ENCODE measurements around the gene OR2J3. TPM values are rescaled to one million over a fixed set of nuclear protein-coding genes. Genes with fewer than 3 reads are reported as not detected.
"Not testable (repeated sequence)": the region's sequence is repeated elsewhere in the genome, so short reads cannot be mapped to it uniquely, and the experiment has no call there.

OR2J3 gene
- polyA plus RNA-seq (2012; ENCODE audit: low read depth, missing spikeins): not detected

DNA sequence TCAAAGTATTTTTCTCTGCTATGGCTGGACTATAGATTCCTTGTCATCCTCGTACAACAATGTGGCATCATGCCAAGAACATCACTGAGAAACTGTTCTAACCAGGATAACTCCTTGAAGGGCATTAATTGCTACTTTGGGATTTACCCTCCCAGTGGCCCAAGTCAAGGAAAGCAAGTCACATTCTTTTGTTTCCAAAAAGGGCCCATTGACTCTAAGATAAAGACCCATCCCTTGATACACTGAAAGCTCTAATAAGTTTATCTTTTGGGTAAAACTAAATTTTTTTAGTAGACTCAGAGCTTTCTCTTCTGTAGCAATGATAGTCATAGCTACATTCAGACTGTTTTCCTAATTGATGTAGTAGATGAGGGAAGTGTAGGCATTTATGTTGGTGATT lies at the start of gene OR2J3:
Gene OR2J3, plus strand, starts transcription at position 301 of the 400 bp plus-strand sequence. CDS start 3,833 bp downstream, outside the sequence.
- no peak for FAIRE-seq
- no peak for DNase-seq (ENCODE audit: insufficient read length, low spot score)
- no peak for TF ChIP-seq TAF1 (IDR thresholded peaks at IDR 0.05; ENCODE audit: low read depth, low read length)

DNA sequence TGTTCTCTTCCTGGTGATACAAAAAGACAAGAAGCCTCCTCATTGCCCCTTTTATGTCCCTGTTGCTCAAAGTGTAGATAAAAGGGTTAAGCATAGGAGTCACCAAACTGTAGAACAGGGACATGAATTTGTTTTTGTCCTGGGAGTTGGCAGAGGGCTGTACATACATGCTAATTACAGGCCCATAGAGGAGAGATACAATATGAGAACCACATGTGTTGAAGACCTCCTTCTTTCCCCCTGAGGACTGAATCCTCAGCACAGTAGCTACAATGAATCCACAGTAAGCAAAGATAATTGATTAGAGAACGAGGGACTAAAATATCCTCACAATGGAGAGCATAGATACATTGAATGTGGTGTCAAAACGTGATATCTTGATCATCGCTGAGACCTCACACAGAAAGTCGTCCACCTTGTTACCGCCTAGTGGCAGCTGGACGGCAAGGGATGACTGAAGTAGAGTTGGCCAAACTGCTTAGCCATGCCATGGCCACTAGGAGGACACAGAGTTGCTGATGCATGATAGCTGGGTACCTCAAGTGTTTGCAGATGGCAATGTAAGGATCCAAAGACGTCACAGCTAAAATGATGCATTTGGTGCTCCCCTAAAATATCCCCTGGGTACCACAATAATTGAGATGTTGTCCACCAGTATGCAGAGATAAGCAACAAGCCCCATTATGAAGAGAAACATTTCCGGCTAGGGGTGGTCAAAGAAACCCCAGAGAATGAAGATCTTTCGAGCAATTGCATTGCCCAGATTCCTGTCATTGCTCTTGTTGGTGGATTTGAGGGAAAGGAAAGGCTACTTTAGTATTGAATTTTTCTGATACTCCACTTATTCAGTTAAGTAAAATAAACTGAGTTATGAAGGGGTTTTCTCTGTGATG lies 35.8 kb upstream of the OR2J3 start:
- FAIRE-seq: peak; percentile 78

DNA sequence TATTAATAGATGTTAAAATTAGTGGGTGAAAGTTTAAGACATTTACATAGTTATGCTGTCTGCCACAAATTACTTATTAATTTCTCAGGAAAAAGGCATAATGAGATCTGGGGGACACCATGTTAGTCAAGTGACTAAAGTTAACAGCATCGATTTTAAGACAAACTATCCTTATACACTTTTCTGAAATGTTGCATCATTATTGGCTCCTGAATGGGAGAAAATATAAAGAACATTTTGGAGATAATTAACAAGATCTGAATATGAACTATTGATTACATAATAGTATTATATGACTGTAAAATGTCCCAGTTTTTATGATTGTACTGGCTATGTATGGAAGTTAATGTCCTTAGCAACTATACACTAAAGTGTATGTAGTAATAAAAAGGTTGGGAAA lies 28.7 kb upstream of the OR2J3 start:
- DNase-seq (ENCODE audit: insufficient read length, low spot score): no peak
- no peak for FAIRE-seq
- TF ChIP-seq POLR2A (IDR thresholded peaks at IDR 0.05; ENCODE audit: low read depth, low read length) (no peak), POLR2AphosphoS5 (IDR thresholded peaks at IDR 0.05; ENCODE audit: low read depth, low read length) (no peak), POU2F2 (IDR thresholded peaks at IDR 0.05; ENCODE audit: low read depth, low read length) (no peak), PAX5 (IDR thresholded peaks at IDR 0.05; ENCODE audit: insufficient read depth, low read length, severe bottlenecking) (no peak), SPI1 (IDR thresholded peaks at IDR 0.05; ENCODE audit: low read depth, low read length) (no peak), TAF1 (IDR thresholded peaks at IDR 0.05; ENCODE audit: low read depth, low read length) (no peak)

More for the DNA sequence above, 35.8 kb upstream of the OR2J3 start:
- TF ChIP-seq POLR2A (IDR thresholded peaks at IDR 0.05; ENCODE audit: low read depth, low read length): no peak
- TF ChIP-seq POLR2AphosphoS5 (IDR thresholded peaks at IDR 0.05; ENCODE audit: low read depth, low read length): no peak
- no peak for TF ChIP-seq PAX5 (IDR thresholded peaks at IDR 0.05; ENCODE audit: insufficient read depth, low read length, severe bottlenecking)
- TF ChIP-seq POU2F2 (IDR thresholded peaks at IDR 0.05; ENCODE audit: low read depth, low read length): no peak
- no peak for TF ChIP-seq SPI1 (IDR thresholded peaks at IDR 0.05; ENCODE audit: low read depth, low read length)
- no peak for TF ChIP-seq TAF1 (IDR thresholded peaks at IDR 0.05; ENCODE audit: low read depth, low read length)
- DNase-seq (ENCODE audit: insufficient read length, low spot score): peak; percentile 2

DNA sequence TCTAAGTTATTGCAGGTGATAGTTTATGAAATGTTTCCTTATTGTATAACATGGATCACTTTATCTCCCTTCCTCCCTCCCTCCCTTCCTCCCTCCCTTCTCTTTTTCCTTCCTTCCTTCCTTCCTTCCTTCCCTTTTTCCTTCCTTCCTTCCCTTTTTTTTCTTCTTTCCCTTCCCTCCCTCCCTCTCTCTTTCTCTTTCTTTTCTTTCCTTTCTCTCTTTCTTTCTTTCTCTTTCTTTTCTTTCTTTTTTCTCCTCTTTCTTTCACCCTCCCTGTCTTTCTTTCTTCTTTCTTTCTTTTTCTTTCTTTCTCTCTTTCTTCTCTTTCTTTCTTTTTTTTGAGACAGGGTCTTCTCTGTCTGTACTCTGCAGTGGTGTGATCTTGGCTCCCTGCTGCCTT lies 26.5 kb upstream of the OR2J3 start:
- TF ChIP-seq POLR2AphosphoS5 (IDR thresholded peaks at IDR 0.05; ENCODE audit: low read depth, low read length) (no peak), PAX5 (IDR thresholded peaks at IDR 0.05; ENCODE audit: insufficient read depth, low read length, severe bottlenecking) (no peak), POLR2A (IDR thresholded peaks at IDR 0.05; ENCODE audit: low read depth, low read length) (no peak), POU2F2 (IDR thresholded peaks at IDR 0.05; ENCODE audit: low read depth, low read length) (no peak), SPI1 (IDR thresholded peaks at IDR 0.05; ENCODE audit: low read depth, low read length) (no peak), TAF1 (IDR thresholded peaks at IDR 0.05; ENCODE audit: low read depth, low read length) (no peak)
- no peak for DNase-seq (ENCODE audit: insufficient read length, low spot score)
- FAIRE-seq: no peak

DNA sequence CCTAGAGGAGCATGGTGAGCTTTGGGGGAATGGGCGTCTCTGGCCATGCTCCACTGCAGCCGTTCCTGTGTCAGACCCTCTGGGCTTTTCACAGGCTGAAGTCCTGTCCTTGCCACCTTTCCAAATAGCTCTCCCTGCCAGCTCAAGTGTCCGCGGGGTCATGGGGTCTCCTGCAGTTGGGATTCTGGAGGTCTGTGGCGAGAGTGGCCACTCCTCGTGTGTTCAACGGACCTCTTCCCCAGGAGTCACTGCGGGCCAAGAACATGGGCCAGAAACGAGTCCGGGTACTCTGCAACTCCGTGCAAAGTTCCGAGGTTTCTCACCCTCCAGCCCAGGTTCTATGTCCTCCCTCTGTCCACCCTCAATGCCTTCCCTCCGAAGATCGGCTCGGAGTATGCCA lies 25.4 kb upstream of the OR2J3 start:
- DNase-seq (ENCODE audit: insufficient read length, low spot score) (no peak), FAIRE-seq (no peak)
- no peak for TF ChIP-seq POU2F2 (IDR thresholded peaks at IDR 0.05; ENCODE audit: low read depth, low read length)
- TF ChIP-seq TAF1 (IDR thresholded peaks at IDR 0.05; ENCODE audit: low read depth, low read length): no peak
- TF ChIP-seq PAX5 (IDR thresholded peaks at IDR 0.05; ENCODE audit: insufficient read depth, low read length, severe bottlenecking): no peak
- TF ChIP-seq POLR2A (IDR thresholded peaks at IDR 0.05; ENCODE audit: low read depth, low read length): no peak
- TF ChIP-seq SPI1 (IDR thresholded peaks at IDR 0.05; ENCODE audit: low read depth, low read length): no peak
- TF ChIP-seq POLR2AphosphoS5 (IDR thresholded peaks at IDR 0.05; ENCODE audit: low read depth, low read length): no peak

DNA sequence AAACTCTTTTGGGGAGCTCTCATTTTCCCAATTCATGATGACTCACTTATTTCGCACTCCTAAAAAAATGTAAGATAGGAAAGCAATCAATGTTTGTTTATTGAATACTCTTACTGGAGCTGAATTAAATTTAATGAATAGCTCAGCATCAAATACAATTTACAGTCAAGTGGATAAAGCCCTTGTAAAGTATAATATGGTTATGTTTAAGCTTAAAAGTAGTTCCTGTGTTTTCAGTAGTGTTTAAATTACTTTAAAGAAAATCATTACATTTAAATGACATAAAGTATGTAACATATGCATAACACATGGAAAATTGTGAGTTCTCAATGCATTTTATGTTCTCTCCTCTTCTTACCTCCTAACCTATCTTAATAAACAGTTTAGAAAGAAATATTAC lies 20.6 kb upstream of the OR2J3 start, which contains the start of gene OR2B3:
Gene OR2B3, minus strand, starts transcription at position 101 of the 400 bp plus-strand sequence. Its CDS starts 65 bp downstream, at position 36.
- no peak for TF ChIP-seq POU2F2 (IDR thresholded peaks at IDR 0.05; ENCODE audit: low read depth, low read length)
- TF ChIP-seq SPI1 (IDR thresholded peaks at IDR 0.05; ENCODE audit: low read depth, low read length): no peak
- no peak for TF ChIP-seq PAX5 (IDR thresholded peaks at IDR 0.05; ENCODE audit: insufficient read depth, low read length, severe bottlenecking)
- TF ChIP-seq POLR2AphosphoS5 (IDR thresholded peaks at IDR 0.05; ENCODE audit: low read depth, low read length): no peak
- TF ChIP-seq POLR2A (IDR thresholded peaks at IDR 0.05; ENCODE audit: low read depth, low read length): no peak
- no peak for TF ChIP-seq TAF1 (IDR thresholded peaks at IDR 0.05; ENCODE audit: low read depth, low read length)
- FAIRE-seq (no peak), DNase-seq (ENCODE audit: insufficient read length, low spot score) (no peak)

DNA sequence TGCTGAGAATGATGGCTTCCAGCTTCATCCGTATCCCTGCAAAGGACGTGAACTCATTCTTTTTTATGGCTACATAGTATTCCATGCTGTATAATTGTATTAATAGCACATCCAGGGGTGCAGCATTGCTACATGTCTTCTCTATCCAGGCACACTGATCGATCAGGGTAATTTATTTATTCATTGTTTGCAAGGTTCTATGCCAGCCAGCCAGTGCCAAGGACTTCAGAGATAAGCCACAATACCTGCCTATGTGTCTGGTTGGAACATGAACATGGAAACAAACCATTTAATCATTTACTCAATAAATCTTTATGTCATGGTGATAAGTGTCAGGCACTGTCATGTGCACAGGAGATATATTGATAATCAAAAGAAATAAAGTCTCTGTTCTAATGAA lies 14.9 kb upstream of the OR2J3 start:
- FAIRE-seq: no peak
- DNase-seq (ENCODE audit: insufficient read length, low spot score): no peak
- TF ChIP-seq POU2F2 (IDR thresholded peaks at IDR 0.05; ENCODE audit: low read depth, low read length) (no peak), POLR2A (IDR thresholded peaks at IDR 0.05; ENCODE audit: low read depth, low read length) (no peak), POLR2AphosphoS5 (IDR thresholded peaks at IDR 0.05; ENCODE audit: low read depth, low read length) (no peak), SPI1 (IDR thresholded peaks at IDR 0.05; ENCODE audit: low read depth, low read length) (no peak), PAX5 (IDR thresholded peaks at IDR 0.05; ENCODE audit: insufficient read depth, low read length, severe bottlenecking) (no peak)

DNA sequence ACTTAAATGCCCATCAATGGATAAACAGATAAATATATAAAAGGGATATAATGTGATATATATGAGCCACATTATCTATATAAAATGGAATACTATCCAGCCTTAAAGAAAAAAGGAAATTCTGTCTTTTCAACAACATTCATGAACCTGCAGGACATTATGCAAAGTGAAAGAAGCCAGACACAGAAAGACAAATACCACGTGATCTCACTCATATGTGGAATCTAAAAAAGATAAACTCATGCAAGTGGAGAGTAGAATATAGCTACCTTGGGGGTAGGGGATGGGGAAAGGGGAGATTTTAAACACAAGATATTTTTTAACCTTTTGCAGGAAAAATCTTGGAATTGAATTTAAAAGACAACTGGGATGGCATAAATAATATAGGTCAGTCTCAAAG lies 10.1 kb upstream of the OR2J3 start:
- FAIRE-seq (no peak), DNase-seq (ENCODE audit: insufficient read length, low spot score) (no peak)
- no peak for TF ChIP-seq PAX5 (IDR thresholded peaks at IDR 0.05; ENCODE audit: insufficient read depth, low read length, severe bottlenecking)

DNA sequence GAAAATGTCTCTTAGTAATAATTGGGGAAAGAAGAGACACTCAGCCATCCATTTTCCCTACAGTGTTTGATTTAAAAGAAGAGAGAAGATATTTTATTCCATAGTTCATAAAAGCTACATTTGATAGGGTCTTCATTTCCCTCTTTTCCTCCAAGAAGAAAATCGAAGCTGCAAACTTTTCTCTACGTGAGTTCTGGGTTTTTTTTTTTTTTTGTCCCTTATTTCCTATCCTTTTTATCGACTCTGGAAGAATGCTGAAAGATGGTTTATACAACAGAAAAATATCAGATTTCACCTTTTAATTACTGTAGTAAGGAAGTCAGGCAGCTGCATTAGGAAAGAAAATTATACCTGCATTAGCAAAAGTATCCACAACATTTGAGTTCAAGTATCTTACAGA lies 8.7 kb upstream of the OR2J3 start, which contains the start of gene OR2J1:
Gene OR2J1, plus strand, starts transcription at position 301 of the 400 bp plus-strand sequence. CDS start 1,453 bp downstream, outside the sequence.
- TF ChIP-seq SPI1 (IDR thresholded peaks at IDR 0.05; ENCODE audit: low read depth, low read length): no peak
- TF ChIP-seq PAX5 (IDR thresholded peaks at IDR 0.05; ENCODE audit: insufficient read depth, low read length, severe bottlenecking): no peak
- TF ChIP-seq POLR2A (IDR thresholded peaks at IDR 0.05; ENCODE audit: low read depth, low read length): no peak
- no peak for TF ChIP-seq POLR2AphosphoS5 (IDR thresholded peaks at IDR 0.05; ENCODE audit: low read depth, low read length)
- TF ChIP-seq POU2F2 (IDR thresholded peaks at IDR 0.05; ENCODE audit: low read depth, low read length): no peak
- FAIRE-seq: no peak
- no peak for DNase-seq (ENCODE audit: insufficient read length, low spot score)

DNA sequence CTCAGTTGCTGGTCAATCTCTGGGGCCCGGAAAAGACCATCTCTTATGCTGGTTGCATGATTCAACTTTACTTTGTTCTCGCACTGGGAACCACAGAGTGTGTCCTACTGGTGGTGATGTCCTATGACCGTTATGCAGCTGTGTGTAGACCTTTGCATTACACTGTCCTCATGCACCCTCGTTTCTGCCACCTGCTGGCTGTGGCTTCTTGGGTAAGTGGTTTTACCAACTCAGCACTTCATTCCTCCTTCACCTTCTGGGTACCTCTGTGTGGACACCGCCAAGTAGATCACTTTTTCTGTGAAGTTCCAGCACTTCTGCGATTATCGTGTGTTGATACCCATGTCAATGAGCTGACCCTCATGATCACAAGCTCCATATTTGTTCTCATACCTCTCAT lies 4.3 kb downstream of the OR2J3 start:
- FAIRE-seq (no peak), DNase-seq (ENCODE audit: insufficient read length, low spot score) (no peak)
- TF ChIP-seq PAX5 (IDR thresholded peaks at IDR 0.05; ENCODE audit: insufficient read depth, low read length, severe bottlenecking): no peak
- TF ChIP-seq TAF1 (IDR thresholded peaks at IDR 0.05; ENCODE audit: low read depth, low read length): no peak
- TF ChIP-seq POLR2AphosphoS5 (IDR thresholded peaks at IDR 0.05; ENCODE audit: low read depth, low read length): no peak
- TF ChIP-seq POU2F2 (IDR thresholded peaks at IDR 0.05; ENCODE audit: low read depth, low read length): no peak
- no peak for TF ChIP-seq POLR2A (IDR thresholded peaks at IDR 0.05; ENCODE audit: low read depth, low read length)
- TF ChIP-seq SPI1 (IDR thresholded peaks at IDR 0.05; ENCODE audit: low read depth, low read length): no peak

DNA sequence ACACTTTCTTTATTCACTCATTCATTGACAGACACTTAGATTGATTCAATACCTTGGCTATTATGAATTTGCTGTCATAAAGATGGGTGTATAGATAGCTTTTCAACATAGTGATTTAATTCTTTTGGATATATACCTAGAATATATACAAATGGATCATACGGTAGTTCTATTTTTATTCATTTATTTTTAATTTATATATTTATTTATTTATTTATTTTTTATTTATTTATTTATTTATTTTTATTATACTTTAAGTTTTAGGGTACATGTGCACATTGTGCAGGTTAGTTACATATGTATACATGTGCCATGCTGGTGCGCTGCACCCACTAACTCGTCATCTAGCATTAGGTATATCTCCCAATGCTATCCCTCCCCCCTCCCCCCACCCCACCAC lies 7.1 kb downstream of the OR2J3 start:
- FAIRE-seq; DNase-seq (ENCODE audit: insufficient read length, low spot score): not testable (repeated sequence)

Measured in GM12891 (cell line).